GM12873 (cell line): ENCODE results near the gene COBL.
A peak's percentile ranks its signal among the peaks of the same experiment; 100 is the strongest.

ENCODE experiments used
- TF ChIP-seq, protein P1 (sequence below): IDR thresholded peaks from 2 replicates; pipeline ENCODE4 v1.5.1; 2012; ENCODE audit warnings: low read depth, mild to moderate bottlenecking, moderate library complexity, low read length, control low read depth; ENCODE audit not compliant: insufficient read depth; ENCODE audit errors: missing control alignments

Gene COBL

DNA sequence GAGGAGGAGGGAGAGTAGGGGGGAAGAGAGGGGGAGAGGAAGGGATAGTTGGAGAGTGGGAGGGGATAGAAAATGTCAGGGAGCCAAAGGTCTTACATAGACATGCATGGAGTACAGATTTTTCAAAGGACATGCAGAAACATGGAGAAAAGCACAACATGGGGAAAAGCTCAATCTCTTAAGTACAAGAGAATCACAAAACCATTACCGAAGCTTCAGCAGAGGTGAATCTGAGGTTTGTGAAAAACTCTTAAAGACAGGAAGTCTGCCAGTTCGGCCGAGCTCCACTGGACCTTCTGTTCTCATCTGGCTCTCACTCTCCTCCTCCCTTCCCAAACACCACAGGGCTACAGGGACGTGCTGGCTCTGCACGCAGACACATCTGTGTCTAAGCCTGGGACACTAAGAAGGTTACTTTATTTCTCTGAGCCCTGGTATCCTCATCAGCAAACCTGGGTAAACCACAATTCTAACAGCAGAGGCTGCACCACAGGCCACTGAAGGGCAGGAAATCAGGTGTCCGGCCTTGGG, 133.9 kb downstream of the COBL start:
- TF ChIP-seq, protein P1, sequence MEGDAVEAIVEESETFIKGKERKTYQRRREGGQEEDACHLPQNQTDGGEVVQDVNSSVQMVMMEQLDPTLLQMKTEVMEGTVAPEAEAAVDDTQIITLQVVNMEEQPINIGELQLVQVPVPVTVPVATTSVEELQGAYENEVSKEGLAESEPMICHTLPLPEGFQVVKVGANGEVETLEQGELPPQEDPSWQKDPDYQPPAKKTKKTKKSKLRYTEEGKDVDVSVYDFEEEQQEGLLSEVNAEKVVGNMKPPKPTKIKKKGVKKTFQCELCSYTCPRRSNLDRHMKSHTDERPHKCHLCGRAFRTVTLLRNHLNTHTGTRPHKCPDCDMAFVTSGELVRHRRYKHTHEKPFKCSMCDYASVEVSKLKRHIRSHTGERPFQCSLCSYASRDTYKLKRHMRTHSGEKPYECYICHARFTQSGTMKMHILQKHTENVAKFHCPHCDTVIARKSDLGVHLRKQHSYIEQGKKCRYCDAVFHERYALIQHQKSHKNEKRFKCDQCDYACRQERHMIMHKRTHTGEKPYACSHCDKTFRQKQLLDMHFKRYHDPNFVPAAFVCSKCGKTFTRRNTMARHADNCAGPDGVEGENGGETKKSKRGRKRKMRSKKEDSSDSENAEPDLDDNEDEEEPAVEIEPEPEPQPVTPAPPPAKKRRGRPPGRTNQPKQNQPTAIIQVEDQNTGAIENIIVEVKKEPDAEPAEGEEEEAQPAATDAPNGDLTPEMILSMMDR = no peak

DNA sequence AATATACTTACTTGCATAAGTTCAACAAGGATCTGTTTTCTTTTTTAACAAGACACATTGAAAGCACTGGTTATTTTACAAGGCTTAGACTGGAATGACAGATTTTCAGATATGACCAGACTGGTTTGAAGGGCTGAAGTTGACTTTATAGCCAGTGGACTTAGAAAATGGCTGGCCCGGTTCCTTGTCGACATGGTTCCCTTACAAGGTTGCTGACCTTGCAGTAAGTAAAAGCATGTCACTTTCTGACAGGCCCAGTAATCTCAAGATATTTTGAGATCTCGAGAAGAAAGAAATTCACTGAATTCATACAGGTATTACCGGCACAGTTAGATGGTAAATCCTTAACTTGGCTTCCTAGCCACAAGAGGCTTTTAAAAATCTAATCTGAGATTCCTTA, 136.5 kb downstream of the COBL start:
- TF ChIP-seq, protein P1 = no peak

DNA sequence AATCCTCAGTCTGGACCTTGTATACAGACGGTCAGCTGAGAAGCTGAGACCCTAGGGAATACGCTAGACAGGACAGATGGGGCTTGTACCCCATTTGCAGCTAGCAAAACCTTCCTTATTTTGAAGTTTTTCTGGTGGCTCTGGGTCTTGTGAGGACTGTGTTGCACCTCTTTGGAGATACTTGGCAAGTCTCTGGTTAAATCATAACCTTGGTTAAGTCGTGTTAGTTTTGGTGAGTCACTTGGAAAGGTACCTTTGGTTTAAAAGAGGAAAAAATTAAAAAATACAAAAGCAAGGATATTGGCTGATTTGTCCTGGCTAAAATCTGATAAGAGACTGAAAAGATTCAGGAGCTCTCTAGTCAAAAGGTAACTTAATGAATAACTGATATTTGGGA, 140.6 kb downstream of the COBL start:
- TF ChIP-seq, protein P1 = no peak

DNA sequence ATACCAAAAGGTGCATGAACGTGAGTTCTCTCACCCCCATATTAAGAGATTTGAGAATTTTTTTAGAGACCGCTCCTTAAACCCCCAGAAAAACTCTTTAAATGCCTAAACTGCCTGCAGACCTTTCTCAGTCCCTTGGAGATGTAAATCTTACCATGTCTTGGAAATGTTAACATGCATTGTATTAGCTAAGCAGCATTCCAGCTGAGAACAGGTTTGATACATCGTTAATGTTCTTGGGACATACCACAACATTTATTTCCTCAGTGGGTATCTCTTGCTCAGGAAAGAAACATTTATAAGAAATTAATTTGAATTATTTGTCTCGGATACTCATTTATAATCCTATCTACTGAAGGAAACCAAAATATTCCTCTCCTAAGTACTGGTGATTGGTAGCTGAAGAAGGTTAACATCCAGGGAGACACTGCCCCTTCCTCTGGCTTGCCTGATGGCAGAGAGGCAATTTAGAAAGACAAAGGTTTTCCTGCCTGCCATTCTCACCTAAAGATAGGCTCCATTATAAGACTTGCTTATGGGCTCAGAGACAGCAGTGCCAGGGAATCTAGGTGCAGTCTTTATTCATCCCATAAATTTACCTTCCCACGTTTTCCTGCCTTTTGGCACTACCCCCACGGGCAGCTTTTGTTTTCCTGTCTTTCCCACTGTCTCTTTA, 141.2 kb downstream of the COBL start:
- TF ChIP-seq, protein P1 = no peak

DNA sequence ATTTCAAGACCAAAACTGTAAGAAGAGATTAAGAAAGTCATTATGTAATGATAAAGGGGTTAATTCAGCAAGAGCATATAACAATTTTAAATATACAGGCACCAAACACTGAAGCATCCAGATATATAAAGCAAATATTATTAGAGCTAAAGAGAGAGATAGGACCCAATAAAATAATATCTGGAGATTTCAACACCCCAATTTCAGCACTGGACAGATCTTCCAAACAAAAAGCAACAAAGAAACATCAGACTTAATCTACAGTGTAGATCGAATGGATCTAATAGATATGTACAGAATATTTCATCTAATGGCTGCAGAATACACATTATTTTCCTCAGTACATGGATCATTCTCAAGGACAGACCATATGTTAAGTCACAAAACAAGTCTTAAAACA, 151.3 kb downstream of the COBL start:
- TF ChIP-seq, protein P1 = no peak

DNA sequence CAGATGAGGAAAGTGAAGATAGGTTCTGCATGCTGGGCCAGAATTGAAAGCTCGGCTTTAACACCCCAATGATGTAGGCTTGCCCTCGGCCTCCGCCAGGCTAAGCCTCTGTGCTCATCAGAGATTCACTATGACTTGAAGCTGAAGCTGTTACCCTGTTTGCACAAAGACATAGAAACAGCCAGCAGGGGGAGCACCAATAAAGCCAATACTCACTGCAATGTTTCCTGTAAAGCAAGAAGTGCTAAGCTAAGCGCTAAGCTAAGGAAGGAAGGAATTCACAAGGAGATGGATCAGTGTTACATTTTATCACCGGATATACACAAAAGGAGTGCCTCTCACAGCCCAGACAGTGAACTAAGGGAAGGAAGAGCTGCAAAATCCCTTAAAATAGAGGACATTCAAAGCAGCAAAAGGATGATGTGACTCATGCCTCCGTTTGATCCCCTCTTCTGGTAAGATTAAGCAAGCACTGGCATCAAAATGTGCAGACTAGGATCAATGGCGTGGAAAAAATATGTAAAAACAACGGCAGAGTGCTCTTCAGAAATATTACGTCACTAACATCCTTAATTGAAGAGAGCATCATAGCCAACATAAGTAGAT, 153.8 kb downstream of the COBL start:
- TF ChIP-seq, protein P1 = peak; percentile 89

DNA sequence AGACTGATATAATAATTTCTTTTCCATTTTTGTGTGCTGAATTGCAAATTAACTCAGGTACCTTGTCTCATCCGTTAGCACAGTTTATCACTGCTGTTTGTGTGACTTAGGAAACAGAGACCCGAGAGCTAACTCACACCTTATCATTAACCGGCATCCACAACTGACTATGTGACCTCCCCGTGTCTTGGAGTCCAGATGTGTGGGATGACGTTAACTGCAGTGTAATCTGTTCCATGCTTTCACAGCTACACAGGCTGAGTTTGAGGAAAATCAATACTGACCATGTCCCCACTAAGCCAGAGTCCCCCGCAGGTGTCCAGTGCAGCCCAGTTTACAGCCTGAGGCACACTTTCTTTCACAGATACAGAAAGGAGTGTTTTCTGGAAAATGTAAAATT, 154.7 kb downstream of the COBL start:
- TF ChIP-seq, protein P1 = no peak
